NCI-H2171 (cell line): Measurements from ENCODE around the gene FAM181B.

Experiments used
- DNase-seq: peaks from one replicate; lab custom pipeline; 2025; lab: John Stamatoyannopoulos, UW

Gene FAM181B

DNA sequence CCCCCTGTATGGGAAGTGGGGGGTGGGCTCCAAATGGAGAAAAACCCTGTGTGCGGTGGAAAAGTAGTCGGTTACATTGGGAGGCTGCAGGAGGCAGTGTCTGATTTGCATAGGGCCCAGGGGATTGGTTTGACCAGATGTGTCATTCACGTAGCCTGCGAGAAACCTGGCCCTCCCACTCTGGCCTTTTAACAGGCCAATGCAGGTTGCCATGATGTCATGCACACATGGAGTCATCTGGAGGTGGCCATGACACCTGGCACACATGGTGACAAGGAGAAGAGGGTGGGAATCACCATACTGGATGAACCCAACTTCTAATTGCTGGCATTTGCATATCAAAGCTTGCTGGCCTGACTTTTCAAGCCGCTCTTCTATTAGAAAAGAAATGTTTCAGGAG is 50.6 kb downstream of the FAM181B start:
- DNase-seq = no peak

DNA sequence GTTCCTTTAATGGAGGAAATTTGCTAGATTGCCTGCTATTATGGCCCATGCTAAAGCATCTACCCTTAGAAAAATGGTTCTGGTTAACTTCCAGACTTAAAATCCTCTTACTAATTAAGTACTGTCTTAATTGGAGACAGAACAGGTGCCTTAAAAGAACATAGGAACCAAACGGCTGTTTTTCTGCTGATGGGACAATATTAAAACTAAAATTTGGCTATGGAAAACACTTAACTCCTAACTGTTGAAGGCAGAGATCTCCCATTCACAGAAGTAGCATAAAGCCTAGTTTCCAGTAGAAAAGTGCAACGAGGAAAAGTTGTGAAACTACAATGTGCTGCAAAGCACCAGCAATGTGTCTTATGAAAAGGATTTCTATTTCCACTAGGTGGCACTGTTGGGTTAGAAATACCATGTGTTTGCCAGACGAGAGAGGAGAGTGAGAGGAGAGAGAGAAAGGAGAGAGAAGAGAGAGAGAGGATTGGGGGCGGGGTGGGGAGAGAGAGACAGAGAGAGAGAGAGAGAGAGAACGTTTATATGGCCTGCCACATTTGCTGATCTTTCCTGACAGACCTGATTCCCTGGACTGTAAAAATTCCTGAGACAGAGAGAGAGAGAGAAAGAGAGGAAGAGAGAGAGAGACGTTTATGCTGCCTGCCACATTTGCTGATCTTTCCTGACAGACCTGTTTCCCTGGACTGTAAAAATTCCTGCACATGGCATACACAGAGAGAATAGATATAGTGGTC is 51.5 kb downstream of the FAM181B start:
- DNase-seq = no peak

DNA sequence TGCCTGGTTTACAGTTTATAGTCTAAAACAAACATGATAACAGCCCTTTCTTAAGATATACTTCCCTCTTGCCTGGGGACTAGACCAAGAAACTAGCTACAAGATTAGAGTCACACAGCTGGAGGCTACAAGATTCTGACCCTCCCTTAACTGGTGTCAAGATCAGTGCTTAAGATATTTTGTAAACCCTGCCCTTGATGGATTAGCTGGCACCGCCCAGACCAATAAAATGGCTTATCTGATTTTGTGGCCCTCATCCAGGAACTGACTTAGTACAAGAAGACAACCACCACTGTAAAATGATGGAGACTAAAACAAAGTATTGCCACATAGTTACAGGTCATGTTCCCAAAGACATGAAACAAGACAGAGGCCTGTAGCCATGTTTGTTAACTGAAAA is 53.4 kb downstream of the FAM181B start:
- no peak for DNase-seq
